Neuronal stem cell (in vitro differentiated cells): ENCODE data around the gene GRID1.

Experiments used
- DNase-seq: peaks from one replicate; pipeline ENCODE4 v3.0.0-alpha.2; 2013; ENCODE audit warnings: low spot score
- H2AFZ ChIP-seq: one replicate; pipeline ENCODE4 v1.6.1; 2013; ENCODE audit warnings: mild to moderate bottlenecking, low read length, inconsistent platforms
- H2AK5ac ChIP-seq: 2 replicates; pipeline ENCODE4 v1.6.1; 2013; ENCODE audit warnings: low read depth, mild to moderate bottlenecking, inconsistent platforms, low read length, moderate library complexity, mixed read lengths
- H2BK120ac ChIP-seq: 2 replicates; pipeline ENCODE4 v1.6.1; 2013; ENCODE audit warnings: low read depth, mild to moderate bottlenecking, inconsistent platforms, low read length, moderate library complexity, mixed read lengths
- H2BK12ac ChIP-seq: one replicate; pipeline ENCODE4 v1.6.1; 2013; ENCODE audit warnings: low read length, inconsistent platforms
- H2BK15ac ChIP-seq: 2 replicates; pipeline ENCODE4 v1.6.1; 2013; ENCODE audit warnings: mild to moderate bottlenecking, low read length, inconsistent platforms, mixed read lengths
- H2BK5ac ChIP-seq: one replicate; pipeline ENCODE4 v1.6.1; 2013; ENCODE audit warnings: inconsistent platforms, mild to moderate bottlenecking, low read length, moderate library complexity
- H3K14ac ChIP-seq: one replicate; pipeline ENCODE4 v1.6.1; 2013; ENCODE audit warnings: low read length, inconsistent platforms
- H3K18ac ChIP-seq: 2 replicates; pipeline ENCODE4 v1.6.1; 2013; ENCODE audit warnings: low read length, inconsistent platforms
- H3K23ac ChIP-seq: 2 replicates; pipeline ENCODE4 v1.6.1; 2013; ENCODE audit warnings: low read depth, mild to moderate bottlenecking, mixed read lengths, low read length, inconsistent platforms; ENCODE audit not compliant: poor library complexity
- H3K27ac ChIP-seq: replicated peaks from 3 replicates; pipeline ENCODE4 v1.5.1; 2013; ENCODE audit warnings: low read length, inconsistent platforms
- H3K27me3 ChIP-seq, 3 experiments: 2 replicates each; pipeline ENCODE4 v1.6.1; 2013; ENCODE audit warnings: low read length in 3 of 3, mild to moderate bottlenecking in 2 of 3, inconsistent platforms in 1 of 3, low read depth in 1 of 3, mixed read lengths in 1 of 3, moderate library complexity in 1 of 3; ENCODE audit not compliant: control insufficient read depth in 3 of 3, insufficient read depth in 3 of 3
- H3K36me3 ChIP-seq, 2 donors: replicated peaks in 1 of 2; 2 replicates each; pipeline ENCODE4 v1.6.1; 2013; ENCODE audit warnings: low read length in 2 of 2; ENCODE audit not compliant: control insufficient read depth in 2 of 2, insufficient read depth in 2 of 2
- H3K4ac ChIP-seq: 2 replicates; pipeline ENCODE4 v1.6.1; 2013; ENCODE audit warnings: inconsistent platforms, mild to moderate bottlenecking, low read length, moderate library complexity
- H3K4me1 ChIP-seq, 2 donors: 1 replicate in 1 of 2; 2 replicates in 1 of 2; pipeline ENCODE4 v1.6.1; 2013; ENCODE audit warnings: low read length in 2 of 2, low read depth in 1 of 2; ENCODE audit not compliant: control insufficient read depth in 2 of 2, insufficient read depth in 1 of 2
- H3K4me2 ChIP-seq: one replicate; pipeline ENCODE4 v1.6.1; 2013; ENCODE audit warnings: mild to moderate bottlenecking, low read length, inconsistent platforms; ENCODE audit not compliant: insufficient read depth, poor library complexity, severe bottlenecking
- H3K4me3 ChIP-seq, 2 donors: 2 replicates each; pipeline ENCODE4 v1.5.1; 2013; ENCODE audit warnings: low read length in 2 of 2, mild to moderate bottlenecking in 2 of 2, inconsistent platforms in 1 of 2, moderate library complexity in 1 of 2
- H3K79me1 ChIP-seq: one replicate; pipeline ENCODE4 v1.6.1; 2013; ENCODE audit warnings: low read depth, mild to moderate bottlenecking, inconsistent platforms, low read length, moderate library complexity
- H3K9ac ChIP-seq: one replicate; pipeline ENCODE4 v1.6.1; 2013; ENCODE audit warnings: mild to moderate bottlenecking, low read depth, low read length, inconsistent platforms; ENCODE audit not compliant: poor library complexity
- H3K9me3 ChIP-seq, 2 donors: replicated peaks in 1 of 2; 2 replicates each; pipeline versions ENCODE3 to v1.6.1; 2013; ENCODE audit warnings: low read length in 2 of 2, mild to moderate bottlenecking in 2 of 2, inconsistent platforms in 1 of 2, low read depth in 1 of 2, mixed read lengths in 1 of 2, moderate library complexity in 1 of 2; ENCODE audit not compliant: control insufficient read depth in 2 of 2, insufficient read depth in 1 of 2
- H4K8ac ChIP-seq: one replicate; pipeline ENCODE4 v1.6.1; 2013; ENCODE audit warnings: low read depth, mild to moderate bottlenecking, inconsistent platforms, low read length, moderate library complexity
- H4K91ac ChIP-seq: one replicate; pipeline ENCODE4 v1.6.1; 2013; ENCODE audit warnings: low read length, low read depth, mild to moderate bottlenecking, inconsistent platforms; ENCODE audit not compliant: poor library complexity
- WGBS, 2 donors: extraction: QIAGEN DNeasy Blood & Tissue Kit; methylation state at CpG; one replicate each; pipeline ENCODE4 v1.1.7; 2013; ENCODE audit warnings: missing lambda C conversion rate in 2 of 2, mixed read lengths in 1 of 2; ENCODE audit not compliant: insufficient read length in 2 of 2, insufficient replicate concordance in 1 of 2; ENCODE audit errors: extremely low coverage in 2 of 2; 5-methylcytosine and 5-hydroxymethylcytosine counted together

GRID1 gene

GRCh38 chr10:86051586-86051985 is 315.0 kb downstream of the GRID1 start:
- H3K79me1 ChIP-seq: no peaks in the 10 kb centered on the region
- H3K4me1 ChIP-seq: no peaks in the 10 kb centered on the region
- H2BK12ac ChIP-seq: no peak overlapping the region
- H3K4ac ChIP-seq: no peak overlapping the region
- H2BK5ac ChIP-seq: no peak overlapping the region
- H3K4me2 ChIP-seq: no peak overlapping the region
- H3K14ac ChIP-seq: no peak overlapping the region
- no peak overlapping the region for H3K27ac ChIP-seq
- H3K23ac ChIP-seq: no peak overlapping the region
- no peak overlapping the region for H3K4me3 ChIP-seq
- H3K9me3 ChIP-seq: no peaks in the 10 kb centered on the region
- H2AK5ac ChIP-seq: no peak overlapping the region
- no peak overlapping the region for H4K91ac ChIP-seq
- no peak overlapping the region for H4K8ac ChIP-seq
- H2BK15ac ChIP-seq: no peak overlapping the region
- H2BK120ac ChIP-seq: no peak overlapping the region
- H3K36me3 ChIP-seq: no peaks in the 10 kb centered on the region
- no CpG with 5 or more reads among the region's 3 CpGs for WGBS, 2 donors
- no peak for DNase-seq
- no peak overlapping the region for H3K18ac ChIP-seq
- no peak overlapping the region for H2AFZ ChIP-seq
- H3K27me3 ChIP-seq: no peaks in the 10 kb centered on the region
- no peak overlapping the region for H3K9ac ChIP-seq

- no peaks in the 10 kb centered on the region for H3K9me3 ChIP-seq
- H3K4me1 ChIP-seq: no peaks in the 10 kb centered on the region
- no peak overlapping the region for H2AFZ ChIP-seq
- DNase-seq: no peak
- H2BK5ac ChIP-seq: no peak overlapping the region
- H3K4me3 ChIP-seq: no peak overlapping the region
- no peaks in the 10 kb centered on the region for H3K79me1 ChIP-seq
- no peak overlapping the region for H4K8ac ChIP-seq
- H2BK12ac ChIP-seq: no peak overlapping the region
- no peak overlapping the region for H3K27ac ChIP-seq
- H2BK120ac ChIP-seq: no peak overlapping the region
- H4K91ac ChIP-seq: no peak overlapping the region
- H2AK5ac ChIP-seq: no peak overlapping the region
- H2BK15ac ChIP-seq: no peak overlapping the region
- no peak overlapping the region for H3K9ac ChIP-seq
- no peaks in the 10 kb centered on the region for H3K36me3 ChIP-seq
- no peak overlapping the region for H3K23ac ChIP-seq
- H3K18ac ChIP-seq: no peak overlapping the region
- H3K14ac ChIP-seq: no peak overlapping the region
- H3K4ac ChIP-seq: no peak overlapping the region
- no peak overlapping the region for H3K4me2 ChIP-seq
- no CpG with 5 or more reads among the region's 4 CpGs for WGBS, 2 donors
- H3K27me3 ChIP-seq: no peaks in the 10 kb centered on the region
Observed at GRCh38 chr10:86049442-86049841, 317.2 kb downstream of the GRID1 start.

GRCh38 chr10:86048973-86049372 is 317.6 kb downstream of the GRID1 start:
- no CpG with 5 or more reads among the region's 2 CpGs for WGBS, 2 donors
- Histone ChIP-seq H3K4me2 (no peak overlapping the region), H3K36me3 (no peaks in the 10 kb centered on the region), H3K14ac (no peak overlapping the region), H2BK12ac (no peak overlapping the region), H2BK15ac (no peak overlapping the region), H3K79me1 (no peaks in the 10 kb centered on the region), H2BK120ac (no peak overlapping the region), H3K4me1 (no peaks in the 10 kb centered on the region), H3K23ac (no peak overlapping the region), H3K18ac (no peak overlapping the region), H3K4me3 (no peak overlapping the region), H2BK5ac (no peak overlapping the region), H3K4ac (no peak overlapping the region), H4K8ac (no peak overlapping the region), H2AFZ (no peak overlapping the region), H2AK5ac (no peak overlapping the region), H4K91ac (no peak overlapping the region), H3K27me3 (no peaks in the 10 kb centered on the region), H3K27ac (no peak overlapping the region), H3K9ac (no peak overlapping the region), H3K9me3 (no peaks in the 10 kb centered on the region)
- no peak for DNase-seq

GRCh38 chr10:86048571-86048970 is 318.0 kb downstream of the GRID1 start:
- no peak overlapping the region for H3K27ac ChIP-seq
- no peak overlapping the region for H3K4me2 ChIP-seq
- H2BK5ac ChIP-seq: no peak overlapping the region
- H2AFZ ChIP-seq: no peak overlapping the region
- H2BK12ac ChIP-seq: no peak overlapping the region
- H2AK5ac ChIP-seq: no peak overlapping the region
- no peaks in the 10 kb centered on the region for H3K27me3 ChIP-seq
- H3K23ac ChIP-seq: no peak overlapping the region
- H4K8ac ChIP-seq: no peak overlapping the region
- H2BK120ac ChIP-seq: no peak overlapping the region
- no peak overlapping the region for H4K91ac ChIP-seq
- H3K14ac ChIP-seq: no peak overlapping the region
- H3K79me1 ChIP-seq: no peaks in the 10 kb centered on the region
- DNase-seq: no peak
- H3K36me3 ChIP-seq: no peaks in the 10 kb centered on the region
- H3K18ac ChIP-seq: no peak overlapping the region
- H3K9ac ChIP-seq: no peak overlapping the region
- H3K4ac ChIP-seq: no peak overlapping the region
- H2BK15ac ChIP-seq: no peak overlapping the region
- H3K4me1 ChIP-seq: no peaks in the 10 kb centered on the region
- H3K4me3 ChIP-seq: no peak overlapping the region
- H3K9me3 ChIP-seq: no peaks in the 10 kb centered on the region
